Left renal pelvis (tissue), 4 donors: Measurements from ENCODE around the gene VANGL1. TPM values are rescaled to one million over a fixed set of nuclear protein-coding genes. Genes with fewer than 3 reads are reported as not detected.

ENCODE experiments used
- DNase-seq, 4 donors: peaks; one replicate each; pipeline ENCODE4 v3.0.0-alpha.2; 2013; ENCODE audit warnings: low read depth in 4 of 4, low spot score in 3 of 4
- polyA plus RNA-seq, 4 donors: library from polyadenylated mRNA; unstranded; fragments of 120-200 nt; gene quantifications; one replicate each; pipeline ENCODE4 v1.2.1, GENCODE V29; 2013; ENCODE audit not compliant: insufficient read length in 4 of 4

The VANGL1 gene
- polyA plus RNA-seq, 4 donors: 14.2 to 18.8 (median 16.2) TPM

- DNase-seq: no peak
These were observed 24.4 kb downstream of the VANGL1 start for GRCh38 chr1:115666206-115666605.

DNA sequence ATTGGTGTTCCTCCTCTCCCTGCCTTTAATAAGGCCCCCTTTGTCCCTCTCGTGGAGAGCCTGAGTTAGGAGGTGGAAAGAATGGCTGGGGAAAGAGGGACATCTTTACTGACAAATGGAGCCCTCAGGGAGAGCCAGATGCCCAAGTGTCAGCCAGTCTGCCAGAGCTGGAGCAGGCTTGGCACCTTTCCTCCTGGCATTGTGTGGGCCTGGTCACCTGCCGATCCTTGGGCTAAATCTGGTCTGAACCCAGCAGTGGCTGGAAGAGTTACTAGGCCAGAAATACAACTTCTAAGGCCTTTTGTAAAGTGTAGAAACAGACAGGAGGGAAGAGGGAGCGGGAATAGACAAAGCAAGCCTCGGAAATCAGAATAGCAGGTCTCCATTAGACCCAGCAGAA, 24.9 kb downstream of the VANGL1 start:
- DNase-seq: no peak

- no peak for DNase-seq
These were observed 26.8 kb downstream of the VANGL1 start for GRCh38 chr1:115668579-115668978.

GRCh38 chr1:115669002-115669673, 27.4 kb downstream of the VANGL1 start:
- DNase-seq: no peak

- DNase-seq: no peak
These were observed 28.1 kb downstream of the VANGL1 start for GRCh38 chr1:115669886-115670285.

DNA sequence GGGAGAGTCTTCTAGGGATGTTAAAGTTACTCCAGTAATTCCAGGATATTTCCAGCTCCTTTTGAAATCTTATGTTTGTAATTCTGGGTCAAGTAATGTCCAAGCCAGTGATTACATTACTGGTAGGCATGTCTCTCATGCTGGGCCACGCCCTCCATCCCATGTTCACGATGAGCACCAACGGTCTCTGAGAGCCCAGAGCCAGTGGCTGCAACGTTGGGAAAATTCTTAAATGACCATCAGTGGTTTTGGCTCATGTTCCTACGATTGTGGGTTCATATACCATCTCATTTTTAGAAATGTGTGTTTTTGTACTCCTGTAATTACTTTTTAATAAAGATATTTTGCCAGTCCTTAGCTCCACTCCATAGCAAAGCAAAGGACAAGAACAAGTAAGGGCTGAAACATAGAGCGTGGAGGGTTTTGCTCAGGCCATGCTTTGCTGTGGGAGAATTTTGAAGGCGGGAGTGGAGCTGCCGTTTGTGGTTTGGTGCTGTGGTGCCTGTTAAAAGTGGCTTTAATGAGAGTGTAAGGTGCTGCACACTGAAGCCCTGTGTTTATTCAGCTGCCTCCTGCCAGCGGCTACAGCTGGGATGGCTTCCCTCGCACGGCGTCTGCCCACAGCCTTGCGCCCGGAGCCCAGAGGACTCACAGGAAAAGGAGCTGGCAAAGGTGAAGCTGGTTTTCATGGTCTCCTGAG, 28.9 kb downstream of the VANGL1 start:
- peak in 1 of 4 donors; percentile 32 for DNase-seq

GRCh38 chr1:115671176-115671934, 29.6 kb downstream of the VANGL1 start:
- DNase-seq: no peak

DNA sequence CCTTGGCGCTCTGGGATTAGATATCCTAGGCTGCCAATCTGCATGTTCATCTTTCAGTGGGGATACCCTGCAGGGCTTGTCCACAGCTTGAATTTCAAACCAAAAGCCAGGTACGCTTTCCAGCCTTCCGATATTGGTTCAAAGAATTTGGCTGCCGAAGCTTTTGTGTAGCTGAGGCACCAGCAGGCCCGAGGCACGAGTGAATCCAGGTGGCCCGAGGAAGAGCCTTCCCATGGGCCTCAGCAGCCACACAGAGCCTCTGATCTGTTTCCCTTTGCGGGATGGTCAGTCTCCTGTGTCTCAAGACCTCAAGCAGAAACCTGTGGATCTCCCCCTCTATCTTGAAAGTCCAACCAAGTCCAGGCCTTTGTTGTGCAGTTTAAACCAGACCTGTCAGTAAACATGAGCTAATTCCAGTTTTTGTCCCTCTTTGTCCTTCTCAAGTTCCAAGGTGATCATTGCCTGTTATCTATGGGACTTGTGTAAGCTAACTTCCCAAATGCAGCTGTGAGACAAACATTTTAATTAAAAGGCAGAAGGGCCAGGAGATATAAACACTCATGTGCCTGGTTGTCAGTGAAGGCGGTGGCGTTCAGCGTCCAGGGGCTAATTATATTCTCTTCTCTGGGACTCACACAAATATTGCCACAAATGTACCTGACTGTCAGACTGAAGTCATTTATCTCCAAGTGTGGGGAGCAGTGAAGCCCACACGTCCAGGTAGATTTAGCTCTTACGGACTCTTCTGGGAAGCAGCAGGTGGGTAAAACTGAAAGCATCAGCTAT, 30.6 kb downstream of the VANGL1 start:
- no peak for DNase-seq

- DNase-seq: no peak
These were observed 34.9 kb downstream of the VANGL1 start for GRCh38 chr1:115676498-115677181.

DNA sequence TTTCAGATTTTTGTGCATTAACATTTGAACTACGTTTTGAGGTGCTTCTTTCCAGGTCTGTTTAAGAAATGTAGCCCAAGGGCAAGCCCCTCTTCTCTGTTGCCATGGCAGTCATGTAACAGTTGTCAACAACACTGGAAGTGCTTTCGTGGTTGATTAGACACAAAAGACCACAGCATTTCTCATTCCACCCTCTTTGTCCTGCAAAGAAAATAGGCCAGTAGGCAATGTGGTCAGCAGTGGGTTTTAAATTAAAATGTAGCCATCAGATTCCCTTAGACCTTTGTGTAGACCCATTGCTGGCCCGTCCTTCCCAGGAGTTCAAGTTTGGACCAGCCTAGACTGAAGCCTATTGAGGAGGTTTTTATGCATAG, 35.4 kb downstream of the VANGL1 start:
- peak in 1 of 4 donors; percentile 42 for DNase-seq

DNA sequence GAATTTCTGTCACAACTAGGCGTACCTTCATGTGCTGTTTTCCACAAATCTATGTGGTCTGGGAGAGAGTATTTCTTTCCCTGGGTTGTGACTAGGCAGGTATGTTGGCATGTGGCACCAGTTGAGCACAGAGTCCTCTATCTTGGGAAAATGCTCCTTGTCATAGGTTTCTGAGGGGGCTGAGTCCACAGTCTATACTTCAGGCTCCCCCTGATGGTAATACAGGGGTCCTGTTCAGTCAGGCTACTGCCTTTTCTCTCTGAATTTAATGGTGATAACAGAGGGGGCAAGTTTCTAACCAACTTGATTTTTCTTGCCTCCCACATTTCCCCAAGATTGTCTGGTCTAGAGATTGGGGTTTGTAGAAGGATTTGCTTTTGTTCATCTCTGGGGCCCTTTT, 35.8 kb downstream of the VANGL1 start:
- no peak for DNase-seq

- DNase-seq: no peak
These were observed 36.4 kb downstream of the VANGL1 start for GRCh38 chr1:115678141-115678540.

DNA sequence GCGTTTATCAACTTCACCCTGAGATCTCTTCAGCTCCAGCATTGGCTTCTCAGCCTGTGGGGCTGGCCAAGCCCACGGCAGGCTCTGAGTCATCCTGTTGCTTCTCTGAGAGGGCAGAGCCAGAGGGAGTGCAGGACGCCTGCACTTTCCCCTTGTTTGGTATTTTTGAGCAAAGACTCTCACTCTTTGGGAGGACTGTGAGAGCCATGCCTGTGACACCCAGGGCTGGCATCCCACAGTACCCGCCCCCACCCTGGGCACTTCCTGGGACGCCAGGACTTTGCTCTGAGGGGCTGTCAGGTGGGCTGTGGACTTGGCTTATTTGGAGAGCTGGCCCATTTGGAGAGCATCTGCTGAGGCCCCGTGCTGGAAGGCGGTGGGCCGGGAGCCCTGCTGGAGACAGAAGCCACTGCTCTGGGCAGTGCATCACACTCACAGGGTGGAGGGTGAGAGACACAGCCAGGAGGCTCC, 37.4 kb downstream of the VANGL1 start:
- DNase-seq: no peak

- DNase-seq: no peak
These were observed 39.0 kb downstream of the VANGL1 start for GRCh38 chr1:115680730-115681111.

DNA sequence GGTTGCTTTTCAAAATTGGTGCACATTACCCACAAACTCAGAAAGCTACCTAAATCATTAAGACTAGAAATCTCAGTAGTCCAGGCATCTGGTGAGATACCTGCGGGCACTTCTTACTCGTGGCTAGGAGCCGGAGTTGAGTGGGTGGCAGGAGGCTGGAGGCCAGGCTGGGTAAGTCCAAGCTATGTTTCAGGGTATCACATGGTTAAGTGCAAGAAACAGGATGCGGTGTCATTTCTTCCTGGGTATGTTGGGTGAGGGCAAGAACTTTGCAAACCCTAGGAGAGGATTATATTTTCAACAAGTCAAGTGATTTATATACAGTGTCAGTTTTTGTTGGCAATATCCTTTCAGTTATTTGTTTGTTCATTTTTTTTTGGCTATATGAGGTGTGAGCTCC, 41.0 kb downstream of the VANGL1 start:
- DNase-seq: no peak

- DNase-seq: no peak
These were observed 43.4 kb downstream of the VANGL1 start for GRCh38 chr1:115685029-115685705.

DNA sequence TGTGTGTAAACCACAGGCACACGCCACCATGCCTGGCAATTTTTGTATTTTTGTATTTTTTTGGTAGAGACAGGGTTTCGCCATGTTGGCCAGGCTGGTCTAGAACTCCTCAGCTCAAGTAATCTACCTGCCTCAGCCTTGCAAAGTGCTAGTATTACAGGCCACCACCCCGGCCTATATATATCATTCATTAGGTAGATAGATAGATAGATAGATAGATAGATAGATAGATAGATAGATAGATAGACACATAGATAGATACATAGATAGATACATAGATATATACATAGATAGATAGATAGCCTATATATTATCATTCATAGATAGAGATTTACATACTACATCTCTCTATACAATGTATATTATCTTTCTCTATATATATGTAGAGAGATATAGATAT, 46.0 kb downstream of the VANGL1 start:
- no peak for DNase-seq

DNA sequence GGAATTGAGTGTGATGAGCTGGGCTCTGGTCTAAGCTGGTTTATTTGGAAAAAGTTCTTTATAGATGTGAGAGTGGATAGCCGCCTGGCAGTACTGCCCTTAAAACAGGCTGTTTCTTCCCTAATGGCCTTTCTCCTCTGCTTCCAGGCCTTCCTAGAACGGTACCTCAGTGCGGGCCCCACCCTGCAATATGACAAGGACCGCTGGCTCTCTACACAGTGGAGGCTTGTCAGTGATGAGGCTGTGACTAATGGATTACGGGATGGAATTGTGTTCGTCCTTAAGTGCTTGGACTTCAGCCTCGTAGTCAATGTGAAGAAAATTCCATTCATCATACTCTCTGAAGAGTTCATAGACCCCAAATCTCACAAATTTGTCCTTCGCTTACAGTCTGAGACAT, 49.2 kb downstream of the VANGL1 start:
- no peak for DNase-seq

DNA sequence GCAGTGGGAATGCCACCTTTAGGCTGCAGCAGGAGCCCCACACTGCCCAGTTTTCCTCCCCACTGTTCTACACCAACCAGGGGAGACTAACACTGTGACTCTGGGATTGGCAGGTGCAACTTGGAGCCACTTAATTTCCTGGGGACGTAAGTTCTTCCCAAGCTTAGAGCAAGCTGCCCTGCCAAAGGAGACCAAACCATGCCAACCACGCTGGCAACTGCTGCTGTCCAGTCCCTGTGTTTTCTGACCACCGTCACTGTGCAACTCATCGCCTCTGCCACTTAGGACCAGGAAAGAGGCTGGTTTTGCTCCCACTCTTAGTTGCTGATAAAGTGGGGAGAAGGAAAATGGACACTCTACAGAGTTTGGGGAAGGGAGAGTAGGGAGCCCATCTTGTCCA, 50.5 kb downstream of the VANGL1 start:
- no peak for DNase-seq

- DNase-seq: no peak
These were observed 53.0 kb downstream of the VANGL1 start for GRCh38 chr1:115694805-115695204.
